GOT3 (cell line): Measurements from ENCODE around the gene CNIH4.
"Not testable (repeated sequence)": the region's sequence is repeated elsewhere in the genome, so short reads cannot be mapped to it uniquely, and the experiment has no call there.

ENCODE experiments used
- DNase-seq: peaks from one replicate; lab custom pipeline; 2025; ENCODE audit warnings: mixed read lengths; lab: John Stamatoyannopoulos, UW

CNIH4 gene

DNA sequence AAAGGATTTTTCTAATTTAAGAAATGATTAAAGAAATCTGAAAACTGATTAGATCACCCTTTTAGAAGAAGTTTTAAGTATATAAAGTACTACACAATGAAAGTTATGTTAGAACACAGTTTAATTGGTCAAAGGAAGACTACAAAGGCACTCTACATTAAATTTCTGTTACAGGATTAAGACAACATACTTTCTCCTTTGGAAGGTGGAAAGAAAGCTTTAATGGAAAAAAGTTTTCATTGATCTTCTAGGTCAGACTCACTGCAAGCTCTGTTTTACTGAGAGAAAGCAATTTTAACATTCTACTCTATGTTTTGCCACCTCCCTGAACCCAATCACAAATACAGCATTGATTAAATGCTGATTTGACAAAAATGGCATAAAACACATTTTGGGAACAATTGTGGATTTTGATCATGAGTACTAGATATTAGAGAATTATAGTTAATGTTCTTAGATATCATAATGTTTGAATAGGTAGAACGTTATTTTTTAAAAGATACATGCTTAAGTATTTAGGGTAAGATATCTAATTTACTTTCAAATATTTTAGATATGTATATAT, 45.9 kb downstream of the CNIH4 start:
- no peak for DNase-seq

DNA sequence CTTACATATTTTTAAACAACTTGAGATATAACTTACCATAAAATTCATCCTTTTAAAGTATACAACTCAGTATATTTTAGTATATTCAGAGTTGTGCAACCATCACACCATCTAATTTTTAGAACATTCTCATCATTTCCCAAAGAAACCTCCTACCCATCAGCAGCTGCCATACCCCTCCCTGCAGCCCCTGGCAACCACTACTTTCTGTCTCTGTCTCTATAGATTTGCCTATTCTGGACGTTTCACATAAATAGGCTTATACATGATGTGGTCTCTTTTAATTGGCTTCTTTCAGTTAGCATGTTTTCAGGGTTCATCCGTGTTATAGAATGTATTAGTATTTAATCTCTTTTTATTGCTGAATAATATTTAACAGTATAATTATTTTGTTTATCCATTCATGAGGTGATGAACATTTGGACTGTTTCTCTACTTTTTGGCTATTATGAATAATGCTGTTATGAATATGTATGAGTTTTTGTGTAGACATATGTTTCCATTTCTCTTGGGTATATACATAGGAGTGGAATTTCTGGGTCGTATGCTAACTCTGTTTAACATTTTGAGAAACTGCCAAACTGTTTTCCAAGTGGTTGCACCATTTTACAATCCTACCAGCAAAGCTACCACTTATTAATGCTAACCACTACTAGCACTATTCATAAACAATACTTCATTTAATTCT, 48.4 kb downstream of the CNIH4 start:
- no peak for DNase-seq

DNA sequence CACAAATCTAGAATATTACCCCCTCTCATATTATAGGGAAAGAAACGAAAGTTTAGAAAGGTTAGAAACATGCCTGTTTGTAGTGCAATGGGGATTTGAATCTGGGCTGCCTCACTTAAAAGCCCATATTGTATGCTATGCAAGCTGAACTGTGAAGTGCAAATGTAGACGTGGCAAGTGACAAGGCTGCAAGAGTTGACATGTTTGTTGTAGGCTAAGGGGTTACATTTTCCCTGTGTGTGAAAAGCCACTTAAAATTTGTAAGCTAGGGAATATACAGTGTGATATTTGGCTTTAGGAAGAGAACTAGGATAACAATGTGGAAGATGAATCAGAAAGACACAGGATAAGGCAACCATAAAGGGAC, 48.9 kb downstream of the CNIH4 start:
- DNase-seq = no peak

DNA sequence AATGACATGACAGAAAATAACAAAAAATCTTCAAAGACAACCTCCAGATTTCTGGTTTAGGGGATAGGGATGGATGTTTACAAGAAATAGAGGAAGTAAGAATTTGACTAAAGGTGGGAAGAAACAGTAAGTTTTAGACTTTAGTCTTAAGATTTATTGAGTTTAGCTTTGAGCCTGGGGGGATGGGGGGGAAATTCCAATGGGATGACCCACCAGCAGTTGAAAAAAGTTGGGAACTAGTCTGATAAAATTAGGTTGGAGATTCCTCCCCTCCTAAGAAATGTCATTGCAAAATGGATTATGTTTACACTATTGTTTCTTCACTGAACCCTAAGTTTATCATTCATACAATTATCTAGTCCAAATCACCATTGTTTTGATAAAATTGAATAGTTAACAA, 49.5 kb downstream of the CNIH4 start:
- DNase-seq = no peak

DNA sequence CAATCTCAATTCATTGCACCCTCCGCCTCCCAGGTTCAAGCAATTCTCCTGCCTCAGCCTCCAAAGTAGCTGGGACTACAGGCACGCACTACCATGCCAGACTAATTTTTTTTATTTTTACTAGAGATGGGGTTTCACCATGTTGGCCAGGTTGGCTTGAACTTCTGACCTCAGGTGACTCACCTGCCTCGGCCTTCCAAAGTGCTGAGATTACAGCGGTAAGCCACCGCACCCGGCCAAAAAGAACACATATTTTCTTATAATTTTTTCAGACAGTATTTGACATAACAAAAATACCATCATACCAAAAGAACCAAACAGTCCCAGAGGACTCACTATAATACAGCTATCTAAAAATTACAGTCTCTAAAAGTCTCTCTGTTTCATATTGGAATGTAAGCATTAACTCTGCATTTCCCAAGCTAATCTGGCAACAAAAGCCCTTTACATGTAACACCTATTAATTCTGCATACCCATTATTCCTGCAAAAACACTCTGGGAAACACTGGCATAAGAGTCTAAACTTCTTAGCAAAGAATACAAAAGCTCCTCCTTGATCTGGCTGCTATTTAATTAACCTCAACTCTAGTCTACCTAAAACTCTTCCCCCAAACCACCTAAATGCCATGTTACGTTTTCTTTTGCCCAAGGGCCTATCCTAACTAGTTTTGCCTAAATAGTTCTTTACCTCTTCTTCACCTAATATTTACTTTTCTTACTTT, 51.1 kb downstream of the CNIH4 start:
- DNase-seq = no peak

DNA sequence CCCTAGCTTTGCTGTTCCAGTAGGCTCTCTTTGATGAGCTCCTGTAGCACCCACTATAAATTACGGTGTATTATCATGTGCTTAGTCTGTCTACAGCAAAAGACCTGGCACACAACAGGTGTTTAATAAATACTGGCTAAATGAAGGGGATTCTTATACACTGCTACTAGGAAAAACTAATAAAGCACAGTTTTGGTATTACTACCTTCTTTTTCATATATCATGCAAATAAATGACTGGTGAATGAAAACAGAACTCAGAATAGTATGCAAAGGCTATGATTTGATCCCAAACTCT, 51.6 kb downstream of the CNIH4 start:
- DNase-seq = no peak

DNA sequence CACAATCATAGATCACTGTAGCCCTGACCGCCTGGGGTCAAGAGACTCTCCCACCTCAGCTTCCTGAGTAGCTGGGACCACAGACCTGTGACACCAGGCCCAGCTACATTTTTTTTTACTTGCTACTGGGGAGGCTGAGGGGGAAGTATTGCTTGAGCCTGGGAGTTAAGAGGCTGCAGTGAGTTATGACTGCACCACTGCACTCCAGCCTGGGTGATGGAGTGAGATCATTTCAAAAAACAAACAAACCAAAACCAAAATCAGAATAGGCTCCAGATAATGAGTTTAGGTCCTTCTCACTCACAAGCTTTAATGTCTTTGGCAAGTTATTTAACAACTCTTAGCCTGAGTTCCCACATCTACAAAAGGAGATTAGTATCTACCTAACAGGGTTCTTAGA, 55.1 kb downstream of the CNIH4 start:
- no peak for DNase-seq

DNA sequence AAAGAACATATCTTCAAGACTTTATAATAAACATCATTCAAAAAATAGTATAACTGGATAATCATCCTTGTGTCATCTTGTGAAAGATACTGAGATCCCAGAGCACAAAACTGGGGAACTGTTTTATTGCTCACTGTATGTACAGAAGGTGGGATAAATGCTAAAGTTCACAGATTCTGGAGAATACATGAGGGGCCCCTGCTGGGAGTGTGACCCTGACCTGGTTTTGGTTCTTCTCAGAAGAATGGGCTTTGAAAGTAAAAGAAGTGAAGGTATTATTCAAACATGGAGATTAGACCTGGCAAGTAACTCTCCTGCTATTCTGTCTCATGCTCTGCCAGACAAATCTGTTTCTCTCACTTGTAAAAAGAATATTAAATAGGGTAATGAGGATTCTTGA, 63.4 kb downstream of the CNIH4 start:
- no peak for DNase-seq

DNA sequence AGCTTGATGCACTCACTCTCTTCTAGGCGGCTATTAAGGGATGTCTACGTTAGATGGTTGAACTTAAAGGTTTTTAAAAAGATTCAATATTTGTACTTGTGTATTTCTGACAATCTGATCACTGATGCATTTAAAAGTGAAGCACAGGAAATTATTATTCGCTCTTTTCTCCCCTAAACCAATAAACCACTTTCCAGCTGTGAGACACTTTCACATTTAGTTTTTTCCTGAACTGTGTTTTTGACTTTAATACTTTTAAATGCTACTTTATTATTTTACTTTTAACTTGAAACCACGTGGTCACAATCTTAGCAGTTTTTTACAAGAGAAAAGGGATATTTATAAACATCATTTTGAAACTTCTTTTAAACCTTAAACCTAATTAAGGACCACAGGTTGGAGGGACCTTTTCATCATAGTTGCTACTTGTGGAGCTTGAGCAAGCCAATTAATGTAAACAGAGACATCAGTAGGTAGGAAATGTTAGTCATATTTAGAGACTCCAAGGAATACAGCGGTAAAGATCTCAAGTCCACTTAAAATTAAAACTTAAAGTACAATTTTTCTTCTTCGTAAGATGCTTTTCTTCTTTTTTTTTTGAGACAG, 68.7 kb downstream of the CNIH4 start:
- no peak for DNase-seq

DNA sequence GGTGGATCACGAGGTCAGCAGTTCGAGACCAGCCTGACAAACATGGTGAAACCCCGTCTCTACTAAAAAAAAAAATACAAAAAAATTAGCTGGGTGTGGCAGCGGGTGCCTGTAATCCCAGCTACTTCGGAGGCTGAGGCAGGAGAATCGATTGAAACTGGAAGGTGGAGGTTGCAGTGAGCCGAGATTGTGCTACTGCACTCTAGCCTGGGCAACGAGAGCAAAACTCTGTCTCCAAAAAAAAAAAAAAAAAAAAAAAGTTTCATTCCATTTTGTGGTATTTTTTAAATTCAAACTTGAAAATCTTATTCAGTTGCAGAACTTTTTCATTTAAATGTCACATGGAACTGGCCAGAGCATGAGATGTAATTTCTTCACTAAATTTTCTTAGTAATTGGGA, 70.2 kb downstream of the CNIH4 start:
- DNase-seq = not testable (repeated sequence)

DNA sequence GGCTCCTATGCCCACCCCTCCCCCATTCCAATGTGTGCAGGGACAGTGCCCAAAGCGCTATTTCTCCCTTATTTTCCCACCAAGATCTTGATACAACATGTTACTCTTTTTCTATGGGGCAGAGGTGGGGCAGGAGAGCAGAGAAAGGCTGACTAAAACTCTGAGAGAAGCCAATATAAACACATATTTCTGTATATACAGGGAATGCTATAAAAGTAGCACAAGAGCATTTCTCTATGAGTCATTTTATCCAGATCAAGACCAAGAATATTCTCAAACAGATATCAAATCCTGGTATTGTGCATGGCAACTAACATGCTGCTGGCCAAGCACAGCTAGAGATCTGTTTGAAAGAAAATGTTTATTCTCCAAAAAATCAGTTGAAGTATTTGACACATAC, 70.7 kb downstream of the CNIH4 start:
- DNase-seq = no peak

DNA sequence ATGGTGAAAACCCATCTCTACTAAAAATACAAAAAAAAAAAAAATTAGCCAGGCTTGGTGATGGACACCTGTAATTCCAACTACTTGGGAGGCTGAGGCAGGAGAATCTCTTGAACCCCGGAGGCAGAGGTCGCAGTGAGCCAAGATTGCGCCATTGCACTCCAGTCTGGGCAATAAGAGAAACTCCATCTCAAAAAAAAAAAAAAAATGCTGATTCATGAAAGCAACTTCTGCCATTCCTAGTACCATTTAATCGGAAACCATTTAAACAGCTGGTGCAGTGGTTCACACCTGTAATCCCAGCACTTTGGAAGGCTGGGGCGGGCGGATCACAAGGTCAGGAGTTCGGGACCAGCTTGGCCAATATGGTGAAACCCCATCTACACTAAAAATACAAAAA, 72.0 kb downstream of the CNIH4 start:
- DNase-seq = not testable (repeated sequence)
